Testis (tissue), 2 donors: ENCODE measurements around the gene EAF1.

Experiments used
- CTCF ChIP-seq, 3 experiments: fragments of 450-650 bp in 2 of 3; fragments of 200-600 bp in 1 of 3; sonication (generic) in 1 of 3; IDR thresholded peaks; one replicate each; pipeline ENCODE4 v1.5.1; 2016 to 2019; ENCODE audit warnings: antibody characterized with exemption in 3 of 3, mild to moderate bottlenecking in 2 of 3, moderate library complexity in 1 of 3
- POLR2A ChIP-seq: fragments of 450-650 bp; IDR thresholded peaks from one replicate; pipeline ENCODE4 v1.6.1; 2017; ENCODE audit warnings: antibody characterized with exemption, mild to moderate bottlenecking, moderate library complexity

- TF ChIP-seq CTCF (IDR thresholded peaks at IDR 0.05): no peak
- no peak for TF ChIP-seq POLR2A
Measured at GRCh38 chr3:15385901-15386653, 41.3 kb upstream of the EAF1 start.
